Measurements from ENCODE around the gene MARS1.
"Not testable (repeated sequence)": the region's sequence is repeated elsewhere in the genome, so short reads cannot be mapped to it uniquely, and the experiment has no call there.

Gene MARS1

GRCh38 chr12:57489157-57489641 is 1.3 kb downstream of the MARS1 start:
- DNase-seq (ENCODE audit: low read depth in 1 of 2, low spot score in 1 of 2) = no peak

- DNase-seq (ENCODE audit: low read depth in 1 of 2, low spot score in 1 of 2) = no peak
Measured at GRCh38 chr12:57490126-57490525, 2.3 kb downstream of the MARS1 start.

- no peak for DNase-seq (ENCODE audit: low read depth in 1 of 2, low spot score in 1 of 2)
Measured at GRCh38 chr12:57491393-57492280, 3.8 kb downstream of the MARS1 start.

GRCh38 chr12:57495051-57495701 is 7.3 kb downstream of the MARS1 start:
- DNase-seq (ENCODE audit: low read depth in 1 of 2, low spot score in 1 of 2) = not testable (repeated sequence)

- DNase-seq (ENCODE audit: low read depth in 1 of 2, low spot score in 1 of 2) = no peak
Measured at GRCh38 chr12:57496822-57497221, 9.0 kb downstream of the MARS1 start.

GRCh38 chr12:57497223-57498131 is 9.6 kb downstream of the MARS1 start:
- no peak for DNase-seq (ENCODE audit: low read depth in 1 of 2, low spot score in 1 of 2)

GRCh38 chr12:57498132-57498502 is 10.2 kb downstream of the MARS1 start:
- no peak for DNase-seq (ENCODE audit: low read depth in 1 of 2, low spot score in 1 of 2)

- DNase-seq (ENCODE audit: low read depth in 1 of 2, low spot score in 1 of 2) = no peak
Measured at GRCh38 chr12:57498571-57498970, 10.7 kb downstream of the MARS1 start.

GRCh38 chr12:57500213-57500612 is 12.3 kb downstream of the MARS1 start:
- no peak for DNase-seq (ENCODE audit: low read depth in 1 of 2, low spot score in 1 of 2)

GRCh38 chr12:57502311-57502969 is 14.6 kb downstream of the MARS1 start:
- not testable (repeated sequence) for DNase-seq (ENCODE audit: low read depth in 1 of 2, low spot score in 1 of 2)

- DNase-seq (ENCODE audit: low read depth in 1 of 2, low spot score in 1 of 2) = not testable (repeated sequence)
Measured at GRCh38 chr12:57506541-57506940, 18.7 kb downstream of the MARS1 start.

GRCh38 chr12:57507796-57508195 is 19.9 kb downstream of the MARS1 start:
- DNase-seq (ENCODE audit: low read depth in 1 of 2, low spot score in 1 of 2) = not testable (repeated sequence)

- DNase-seq (ENCODE audit: low read depth in 1 of 2, low spot score in 1 of 2) = no peak
Measured at GRCh38 chr12:57511161-57511560, 23.3 kb downstream of the MARS1 start.

GRCh38 chr12:57511588-57512325 is 23.9 kb downstream of the MARS1 start:
- DNase-seq (ENCODE audit: low read depth in 1 of 2, low spot score in 1 of 2) = no peak

GRCh38 chr12:57512665-57513064 is 24.8 kb downstream of the MARS1 start:
- DNase-seq (ENCODE audit: low read depth in 1 of 2, low spot score in 1 of 2) = no peak

- no peak for DNase-seq (ENCODE audit: low read depth in 1 of 2, low spot score in 1 of 2)
Measured at GRCh38 chr12:57513266-57513665, 25.4 kb downstream of the MARS1 start.

- DNase-seq (ENCODE audit: low read depth in 1 of 2, low spot score in 1 of 2) = not testable (repeated sequence)
Measured at GRCh38 chr12:57513677-57514076, 25.8 kb downstream of the MARS1 start.

- DNase-seq (ENCODE audit: low read depth in 1 of 2, low spot score in 1 of 2) = not testable (repeated sequence)
Measured at GRCh38 chr12:57514246-57514645, 26.4 kb downstream of the MARS1 start.

GRCh38 chr12:57514720-57515407 is 27.0 kb downstream of the MARS1 start:
- DNase-seq (ENCODE audit: low read depth in 1 of 2, low spot score in 1 of 2) = no peak
